Hepatocyte (in vitro differentiated cells): ENCODE results near the gene IFNGR2. TPM values are rescaled to one million over a fixed set of nuclear protein-coding genes. Genes with fewer than 3 reads are reported as not detected.
A peak's percentile ranks its signal among the peaks of the same experiment; 100 is the strongest.
"Not testable (repeated sequence)": the region's sequence is repeated elsewhere in the genome, so short reads cannot be mapped to it uniquely, and the experiment has no call there.

Experiments
- DNase-seq: peaks from one replicate; pipeline ENCODE4 v3.0.0-alpha.2; 2016; ENCODE audit warnings: low spot score
- H2AFZ ChIP-seq: fragments of 200-600 bp; sonication (generic); 2 replicates; pipeline ENCODE4 v1.6.0; 2016; ENCODE audit warnings: antibody characterized with exemption, mild to moderate bottlenecking
- H3K27ac ChIP-seq: fragments of 200-600 bp; sonication (generic); 2 replicates; pipeline ENCODE4 v1.5.1; 2016; ENCODE audit warnings: mild to moderate bottlenecking
- H3K27me3 ChIP-seq: fragments of 200-600 bp; sonication (generic); 2 replicates; pipeline ENCODE4 v1.6.1; 2016
- H3K36me3 ChIP-seq: fragments of 200-600 bp; sonication (generic); replicated peaks from 2 replicates; pipeline ENCODE4 v1.5.1; 2016; ENCODE audit warnings: low read depth; ENCODE audit not compliant: insufficient read depth
- H3K4me1 ChIP-seq: fragments of 200-600 bp; sonication (generic); 2 replicates; pipeline ENCODE4 v1.5.1; 2016; ENCODE audit warnings: mild to moderate bottlenecking, moderate library complexity; ENCODE audit not compliant: insufficient read depth
- H3K4me2 ChIP-seq: fragments of 200-600 bp; sonication (generic); 2 replicates; pipeline ENCODE4 v1.6.0; 2016
- H3K4me3 ChIP-seq: fragments of 200-600 bp; sonication (generic); 2 replicates; pipeline ENCODE4 v1.5.1; 2016; ENCODE audit warnings: mild to moderate bottlenecking
- H3K79me2 ChIP-seq: fragments of 200-600 bp; sonication (generic); 2 replicates; pipeline ENCODE4 v1.6.0; 2017; ENCODE audit warnings: mild to moderate bottlenecking
- H3K9me2 ChIP-seq: fragments of 200-600 bp; sonication (generic); replicated peaks from 2 replicates; pipeline ENCODE4 v1.6.0; 2017; ENCODE audit warnings: mild to moderate bottlenecking; ENCODE audit not compliant: insufficient read depth
- H3K9me3 ChIP-seq: fragments of 200-600 bp; sonication (generic); 2 replicates; pipeline ENCODE4 v1.5.1; 2016; ENCODE audit warnings: low read depth, mild to moderate bottlenecking
- H4K20me1 ChIP-seq: fragments of 200-600 bp; sonication (generic); 2 replicates; pipeline ENCODE4 v1.6.0; 2016; ENCODE audit warnings: mild to moderate bottlenecking; ENCODE audit not compliant: insufficient read depth, poor library complexity, severe bottlenecking
- CTCF ChIP-seq: fragments of 200-600 bp; sonication (generic); IDR thresholded peaks from 2 replicates; pipeline ENCODE4 v1.5.1; 2016; ENCODE audit warnings: antibody characterized with exemption, mild to moderate bottlenecking; ENCODE audit not compliant: poor library complexity
- EZH2 ChIP-seq: fragments of 200-600 bp; sonication (generic); IDR thresholded peaks from 2 replicates; pipeline ENCODE4 v1.6.1; 2016; ENCODE audit warnings: antibody characterized with exemption, mild to moderate bottlenecking, borderline replicate concordance
- EZH2phosphoT487 ChIP-seq: fragments of 200-600 bp; sonication (generic); IDR thresholded peaks from one replicate; pipeline ENCODE4 v1.6.1; 2018; ENCODE audit warnings: antibody characterized with exemption, mild to moderate bottlenecking, low read depth, moderate library complexity; ENCODE audit not compliant: unreplicated experiment, severe bottlenecking
- WGBS: methylation state at CpG from one replicate; pipeline ENCODE4 v1.1.6; 2016; ENCODE audit warnings: low lambda C conversion rate; ENCODE audit errors: missing lambda C conversion rate; 5-methylcytosine and 5-hydroxymethylcytosine counted together
- polyA plus RNA-seq: library from polyadenylated mRNA; unstranded; fragments of >200 nt; fragmentation: Nextera tagmentation; extraction: Ambion mirVana; gene quantifications from 2 replicates; pipeline ENCODE4 v1.2.1, GENCODE V29; 2016
- total RNA-seq: library from RNA; depleted of rRNA; stranded (reverse); fragments of >200 nt; gene quantifications from 2 replicates; pipeline ENCODE4 v1.2.3, GENCODE V29; 2014

IFNGR2 gene
- total and polyA plus RNA-seq, 2 experiments from 2014 or later: 53.4 to 66.7 TPM

GRCh38 chr21:33443194-33443593 is 40.0 kb downstream of the IFNGR2 start:
- H3K27ac ChIP-seq: no peak overlapping the region
- no peaks in the 10 kb centered on the region for H3K9me2 ChIP-seq
- no peaks in the 10 kb centered on the region for H3K27me3 ChIP-seq
- no peak overlapping the region for H3K4me2 ChIP-seq
- no peak for DNase-seq
- H3K4me1 ChIP-seq: no peaks in the 10 kb centered on the region
- no peaks in the 10 kb centered on the region for H3K9me3 ChIP-seq
- H4K20me1 ChIP-seq: no peaks in the 10 kb centered on the region
- no peak overlapping the region for H2AFZ ChIP-seq
- WGBS: 79% methylated on average over 5 of the region's 5 CpGs
- no peak overlapping the region for H3K4me3 ChIP-seq
- no peaks in the 10 kb centered on the region for H3K79me2 ChIP-seq
- TF ChIP-seq CTCF (no peak), EZH2phosphoT487 (no peak), EZH2 (no peak)
- no peaks in the 10 kb centered on the region for H3K36me3 ChIP-seq

GRCh38 chr21:33444499-33444898 is 41.3 kb downstream of the IFNGR2 start:
- WGBS: 50% methylated on average over 2 of the region's 2 CpGs
- no peaks in the 10 kb centered on the region for H3K9me3 ChIP-seq
- H3K4me3 ChIP-seq: no peak overlapping the region
- TF ChIP-seq EZH2 (no peak), EZH2phosphoT487 (no peak), CTCF (no peak)
- no peak overlapping the region for H2AFZ ChIP-seq
- H3K9me2 ChIP-seq: no peaks in the 10 kb centered on the region
- no peak overlapping the region for H3K27ac ChIP-seq
- no peaks in the 10 kb centered on the region for H4K20me1 ChIP-seq
- H3K4me1 ChIP-seq: no peaks in the 10 kb centered on the region
- no peak for DNase-seq
- no peaks in the 10 kb centered on the region for H3K27me3 ChIP-seq
- H3K4me2 ChIP-seq: no peak overlapping the region
- H3K79me2 ChIP-seq: no peaks in the 10 kb centered on the region
- H3K36me3 ChIP-seq: no peaks in the 10 kb centered on the region

- not testable (repeated sequence) for H3K4me3 ChIP-seq, H3K27ac ChIP-seq, H3K36me3 ChIP-seq, H3K9me3 ChIP-seq, H3K4me1 ChIP-seq, H2AFZ ChIP-seq, H3K79me2 ChIP-seq, H4K20me1 ChIP-seq, H3K9me2 ChIP-seq, H3K4me2 ChIP-seq, H3K27me3 ChIP-seq, DNase-seq
- WGBS: 96% methylated on average over 6 of the region's 6 CpGs
Observed at GRCh38 chr21:33446620-33447019, 43.4 kb downstream of the IFNGR2 start.

GRCh38 chr21:33449616-33450015 is 46.4 kb downstream of the IFNGR2 start:
- DNase-seq: peak; percentile 11
- TF ChIP-seq CTCF: no peak
- TF ChIP-seq EZH2: no peak
- TF ChIP-seq EZH2phosphoT487: no peak
- Histone ChIP-seq H2AFZ (no peak overlapping the region), H3K27me3 (no peaks in the 10 kb centered on the region), H3K4me1 (peaks cover 7% of the 10 kb centered on the region), H3K9me2 (no peaks in the 10 kb centered on the region), H4K20me1 (no peaks in the 10 kb centered on the region), H3K79me2 (no peaks in the 10 kb centered on the region), H3K4me2 (no peak overlapping the region), H3K27ac (no peak overlapping the region), H3K4me3 (no peak overlapping the region), H3K9me3 (no peaks in the 10 kb centered on the region), H3K36me3 (no peaks in the 10 kb centered on the region)
- 68% methylated on average over 4 of the region's 4 CpGs for WGBS
